ENCODE data around the gene ESYT2.

Gene ESYT2

DNA sequence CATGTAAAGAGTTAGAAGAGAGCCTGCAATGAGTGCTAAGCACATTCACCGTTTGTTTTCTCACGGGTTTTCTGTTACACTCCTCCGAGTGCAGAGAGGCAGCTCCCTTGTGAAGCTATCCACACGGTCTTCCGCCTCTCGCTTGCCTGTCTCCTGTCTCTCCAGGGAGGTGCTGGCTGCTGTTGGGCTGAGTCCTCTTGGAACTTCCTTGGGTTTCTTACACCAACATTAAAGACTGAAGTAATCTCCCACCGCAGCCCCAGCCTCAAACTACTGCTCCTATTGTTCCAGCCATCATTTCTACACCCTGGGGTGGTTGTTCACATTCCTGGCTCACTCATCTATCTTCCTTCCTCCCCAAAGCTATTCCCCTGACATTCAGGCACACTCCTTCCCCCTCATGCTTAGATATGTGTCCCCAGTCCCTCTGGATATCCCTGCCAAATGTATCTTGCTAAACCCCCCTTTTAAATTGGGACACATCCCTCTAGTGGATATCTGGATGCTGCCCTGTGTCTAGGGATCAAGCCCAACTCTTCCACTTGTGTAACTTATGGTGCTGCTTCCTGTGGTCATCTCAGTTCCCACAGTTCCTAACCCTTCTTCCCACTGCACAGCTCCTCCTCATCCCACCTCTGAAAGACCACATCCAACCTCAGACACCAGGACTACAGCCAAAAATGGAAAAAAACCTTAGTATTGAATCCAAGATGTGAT lies 14.1 kb downstream of the ESYT2 start:
- peak; percentile 63 for DNase-seq (ENCODE audit: low read depth)
- TF ChIP-seq, protein P1, sequence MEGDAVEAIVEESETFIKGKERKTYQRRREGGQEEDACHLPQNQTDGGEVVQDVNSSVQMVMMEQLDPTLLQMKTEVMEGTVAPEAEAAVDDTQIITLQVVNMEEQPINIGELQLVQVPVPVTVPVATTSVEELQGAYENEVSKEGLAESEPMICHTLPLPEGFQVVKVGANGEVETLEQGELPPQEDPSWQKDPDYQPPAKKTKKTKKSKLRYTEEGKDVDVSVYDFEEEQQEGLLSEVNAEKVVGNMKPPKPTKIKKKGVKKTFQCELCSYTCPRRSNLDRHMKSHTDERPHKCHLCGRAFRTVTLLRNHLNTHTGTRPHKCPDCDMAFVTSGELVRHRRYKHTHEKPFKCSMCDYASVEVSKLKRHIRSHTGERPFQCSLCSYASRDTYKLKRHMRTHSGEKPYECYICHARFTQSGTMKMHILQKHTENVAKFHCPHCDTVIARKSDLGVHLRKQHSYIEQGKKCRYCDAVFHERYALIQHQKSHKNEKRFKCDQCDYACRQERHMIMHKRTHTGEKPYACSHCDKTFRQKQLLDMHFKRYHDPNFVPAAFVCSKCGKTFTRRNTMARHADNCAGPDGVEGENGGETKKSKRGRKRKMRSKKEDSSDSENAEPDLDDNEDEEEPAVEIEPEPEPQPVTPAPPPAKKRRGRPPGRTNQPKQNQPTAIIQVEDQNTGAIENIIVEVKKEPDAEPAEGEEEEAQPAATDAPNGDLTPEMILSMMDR (IDR thresholded peaks at IDR 0.05; ENCODE audit: low read length, missing control alignments): no peak

DNA sequence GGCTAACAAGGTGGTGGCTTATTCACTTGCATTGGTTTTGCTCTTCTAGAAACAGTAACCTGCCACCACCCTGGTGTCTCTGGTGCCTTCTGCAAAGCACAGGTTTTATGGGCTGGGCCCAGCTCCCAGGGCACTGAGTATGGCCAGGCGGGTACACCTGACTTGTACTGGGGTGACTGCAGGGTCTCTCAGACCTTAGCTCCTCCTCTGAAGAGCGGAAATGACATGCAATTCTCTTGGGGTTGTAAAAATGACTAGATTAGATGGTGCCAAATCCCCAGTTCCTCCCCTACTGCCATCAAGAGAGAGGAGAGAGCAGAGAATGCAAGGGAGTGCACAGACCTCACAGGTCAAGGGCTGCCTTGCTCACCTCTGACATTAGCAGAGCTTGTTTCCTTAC lies 14.7 kb downstream of the ESYT2 start:
- peak; percentile 27 for DNase-seq (ENCODE audit: low read depth)
- TF ChIP-seq, protein P1 (IDR thresholded peaks at IDR 0.05; ENCODE audit: low read length, missing control alignments): no peak
- H3K4me3 ChIP-seq (replicated peaks; ENCODE audit: low read depth, low read length): no peak overlapping the region

More for the DNA sequence above, 14.1 kb downstream of the ESYT2 start:
- H3K4me3 ChIP-seq (replicated peaks; ENCODE audit: low read depth, low read length): no peak overlapping the region

DNA sequence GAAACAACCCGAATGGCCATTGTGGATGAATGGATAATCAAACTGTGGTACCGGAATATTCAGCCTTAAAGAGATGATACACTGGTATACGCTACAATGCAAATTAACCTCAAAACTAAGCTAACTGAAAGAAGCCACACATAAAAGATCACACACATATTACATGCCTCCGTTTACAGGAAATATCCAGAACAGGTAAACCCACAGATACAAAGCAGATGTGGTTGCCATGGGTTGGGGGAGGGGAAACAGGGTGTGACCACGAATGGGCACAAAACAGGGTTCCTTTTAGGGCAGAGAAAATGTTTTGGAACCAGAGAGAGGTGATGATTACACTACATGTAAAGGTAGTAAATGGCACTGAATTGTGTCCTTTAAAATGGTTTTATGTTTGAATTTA lies 16.6 kb downstream of the ESYT2 start:
- H3K4me3 ChIP-seq (replicated peaks; ENCODE audit: low read depth, low read length): no peak overlapping the region
- DNase-seq (ENCODE audit: low read depth): no peak
- TF ChIP-seq, protein P1 (IDR thresholded peaks at IDR 0.05; ENCODE audit: low read length, missing control alignments): no peak

DNA sequence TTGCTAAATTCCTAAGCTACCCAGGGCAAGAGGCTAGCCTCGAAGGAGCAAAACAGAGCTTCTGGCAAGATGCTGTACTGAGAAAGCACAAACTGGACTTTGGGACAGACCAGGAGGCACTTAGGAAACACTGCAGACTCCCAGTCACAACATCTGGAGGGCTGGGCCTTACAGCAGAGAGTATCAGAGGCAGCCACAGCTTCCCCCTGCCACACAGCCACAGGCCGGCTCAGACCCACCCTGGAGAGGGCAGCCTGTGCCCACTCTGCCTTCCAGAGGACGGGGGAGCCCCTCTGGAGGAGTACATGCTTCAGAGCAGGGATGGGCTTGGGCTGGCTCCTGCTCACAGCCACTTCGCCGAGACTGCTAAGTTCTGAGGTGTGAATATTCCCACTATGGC lies 17.4 kb downstream of the ESYT2 start:
- TF ChIP-seq, protein P1 (IDR thresholded peaks at IDR 0.05; ENCODE audit: low read length, missing control alignments): no peak
- DNase-seq (ENCODE audit: low read depth): no peak
- H3K4me3 ChIP-seq (replicated peaks; ENCODE audit: low read depth, low read length): no peak overlapping the region

DNA sequence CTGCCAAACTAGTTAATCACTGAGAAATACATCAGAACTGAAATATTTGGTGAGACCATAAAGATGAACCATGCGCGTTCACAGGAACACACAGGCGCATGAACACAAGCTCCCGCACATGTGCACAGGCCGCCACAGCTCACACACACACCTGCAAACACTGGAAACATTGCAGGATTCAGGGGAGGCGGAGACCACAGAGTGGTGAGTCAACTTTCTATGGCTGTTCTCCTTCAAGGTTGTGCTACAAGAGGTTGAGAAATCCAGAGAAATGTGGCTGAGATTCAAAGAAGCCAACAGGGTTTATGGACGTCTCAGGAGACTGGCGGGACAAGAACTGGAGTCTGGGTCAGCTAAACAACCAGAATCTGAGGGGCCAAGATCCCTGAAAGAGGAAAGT lies 17.8 kb downstream of the ESYT2 start:
- DNase-seq (ENCODE audit: low read depth): peak; percentile 79
- TF ChIP-seq, protein P1 (IDR thresholded peaks at IDR 0.05; ENCODE audit: low read length, missing control alignments): no peak
- no peak overlapping the region for H3K4me3 ChIP-seq (replicated peaks; ENCODE audit: low read depth, low read length)

DNA sequence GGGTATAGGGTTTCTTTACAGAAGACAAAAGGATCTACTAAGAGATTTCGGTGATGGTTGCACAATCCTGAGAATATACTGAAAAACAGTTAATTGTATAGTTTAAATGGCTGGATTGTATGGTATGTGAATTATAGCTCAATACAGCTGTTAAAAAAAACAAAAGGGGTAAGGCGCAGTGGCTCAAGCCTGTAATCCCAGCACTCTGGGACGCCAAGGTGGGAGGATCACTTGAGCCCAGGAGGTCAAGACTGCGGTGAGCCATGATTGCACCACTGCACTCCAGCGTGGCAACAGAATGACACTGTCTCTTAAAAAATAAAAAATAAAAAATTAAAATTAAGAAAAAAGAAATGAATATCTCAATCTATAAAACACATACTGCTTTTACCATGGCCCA lies 18.5 kb downstream of the ESYT2 start:
- TF ChIP-seq, protein P1 (IDR thresholded peaks at IDR 0.05; ENCODE audit: low read length, missing control alignments): no peak
- no peak for DNase-seq (ENCODE audit: low read depth)
- no peak overlapping the region for H3K4me3 ChIP-seq (replicated peaks; ENCODE audit: low read depth, low read length)

DNA sequence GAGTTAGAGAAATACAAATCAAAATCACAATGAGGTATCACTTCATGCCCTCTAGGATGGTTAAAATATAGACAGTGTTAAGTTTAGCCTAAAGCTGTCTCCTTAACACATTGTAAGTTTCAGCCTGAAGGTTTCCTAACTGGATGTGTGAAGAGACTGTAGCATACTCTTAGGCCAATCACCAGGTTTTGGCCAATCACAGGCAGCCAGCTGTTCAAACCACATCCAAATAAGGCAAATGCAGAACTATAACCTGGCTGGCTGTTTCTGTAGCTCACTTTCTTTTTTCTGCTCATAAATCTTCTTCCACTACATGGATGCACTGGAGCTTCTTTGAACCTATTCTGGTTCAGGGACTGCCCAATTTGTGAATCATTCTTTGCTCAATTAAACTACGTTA lies 19.7 kb downstream of the ESYT2 start:
- H3K4me3 ChIP-seq (replicated peaks; ENCODE audit: low read depth, low read length): no peak overlapping the region
- peak; percentile 31 for DNase-seq (ENCODE audit: low read depth)

More for the DNA sequence above, 19.7 kb downstream of the ESYT2 start:
- TF ChIP-seq, protein P1 (IDR thresholded peaks at IDR 0.05; ENCODE audit: low read length, missing control alignments): no peak
